ENCODE data around the gene SPATA33. TPM values are rescaled to one million over a fixed set of nuclear protein-coding genes. Genes with fewer than 3 reads are reported as not detected.
"Not testable (repeated sequence)": the region's sequence is repeated elsewhere in the genome, so short reads cannot be mapped to it uniquely, and the experiment has no call there.

The SPATA33 gene
- total RNA-seq, 1 experiment from 2014 or later: 12.0 TPM

DNA sequence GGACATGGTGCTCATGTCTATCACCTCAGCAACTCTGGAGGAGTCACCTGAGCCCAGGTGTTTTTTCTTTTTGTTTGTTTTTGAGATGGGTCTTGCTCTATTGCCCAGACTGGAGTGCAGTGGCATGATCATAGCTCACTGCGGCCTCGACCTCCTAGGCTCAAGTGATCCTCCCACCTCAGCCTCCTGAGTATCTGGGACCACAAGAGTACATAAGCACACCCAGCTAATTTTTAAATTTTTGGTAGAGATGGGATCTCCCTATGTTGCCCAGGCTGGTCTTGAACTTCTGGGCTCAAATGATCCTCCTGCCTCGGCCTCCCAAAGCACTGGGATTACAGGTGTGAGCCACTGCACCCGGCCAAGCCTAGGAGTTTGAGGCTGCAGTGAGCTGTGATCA lies 32.0 kb downstream of the SPATA33 start:
- DNase-seq (ENCODE audit: low spot score); H3K4me1 Mint-ChIP-seq; ATAC-seq; CTCF ChIA-PET; H3K27me3 Mint-ChIP-seq (ENCODE audit: low read depth); POLR2A ChIA-PET; H3K4me3 Mint-ChIP-seq; H3K27ac Mint-ChIP-seq: not testable (repeated sequence)
- 0 out of 2 replicates have a peak, but pooled peaks have one; percentile 17 for TF ChIP-seq ZNF121 (CRISPR knock-in tag; IDR thresholded peaks at IDR 0.05)
- Mint-ChIP-seq H3K9me3 (peaks cover 11% of the 10 kb centered on the region), H3K36me3 (peaks cover 48% of the 10 kb centered on the region)

DNA sequence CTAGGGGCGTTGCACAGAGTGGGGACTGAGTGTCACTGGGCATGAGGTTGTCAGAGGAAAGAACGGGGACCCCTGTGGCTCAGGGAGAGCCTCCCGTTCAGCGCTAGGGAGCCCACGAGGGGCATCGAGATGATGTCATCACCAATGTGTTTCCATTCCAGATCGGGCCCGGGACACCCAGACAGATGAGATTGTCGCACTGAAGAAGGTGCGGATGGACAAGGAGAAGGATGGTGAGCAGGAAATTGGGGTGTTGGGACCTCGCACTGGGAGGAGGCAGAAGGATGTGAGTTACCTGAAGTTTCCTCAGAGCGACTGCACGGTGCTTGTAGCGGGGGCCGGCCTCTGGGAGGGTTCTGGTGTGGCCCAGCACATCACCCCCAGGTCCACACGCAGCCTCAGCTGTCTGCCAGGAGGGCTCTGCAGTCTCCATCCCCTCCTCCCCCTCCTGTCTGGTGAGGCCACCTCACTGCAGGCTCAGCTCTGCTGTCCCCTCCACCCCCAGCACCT lies 32.8 kb downstream of the SPATA33 start:
- Mint-ChIP-seq H3K9me3 (peaks cover 5% of the 10 kb centered on the region), H3K4me1 (peaks cover 7% of the 10 kb centered on the region), H3K36me3 (peaks cover 42% of the 10 kb centered on the region), H3K4me3 (no peak overlapping the region), H3K27me3 (ENCODE audit: low read depth) (no peaks in the 10 kb centered on the region), H3K27ac (no peak overlapping the region)
- POLR2A ChIA-PET: no interaction called here
- CTCF ChIA-PET: no interaction called here
- no peak for DNase-seq (ENCODE audit: low spot score)
- no peak for ATAC-seq
- TF ChIP-seq NFYB (CRISPR knock-in tag; conservative IDR thresholded peaks at IDR 0.05; ENCODE audit: low read depth) (no peak), JAZF1 (CRISPR knock-in tag; IDR thresholded peaks at IDR 0.05) (no peak), RORB (CRISPR knock-in tag; IDR thresholded peaks at IDR 0.05) (no peak), ZNF416 (CRISPR knock-in tag; IDR thresholded peaks at IDR 0.05) (no peak), FOXP1 (CRISPR knock-in tag; IDR thresholded peaks at IDR 0.05; ENCODE audit: borderline replicate concordance) (no peak), ZNF396 (CRISPR knock-in tag; IDR thresholded peaks at IDR 0.05; ENCODE audit: borderline replicate concordance) (no peak), ESRRA (CRISPR knock-in tag; IDR thresholded peaks at IDR 0.05; ENCODE audit: borderline replicate concordance) (no peak), NFE2L1 (CRISPR knock-in tag; IDR thresholded peaks at IDR 0.05) (no peak), IRF2 (CRISPR knock-in tag; IDR thresholded peaks at IDR 0.05; ENCODE audit: borderline replicate concordance, low read depth) (no peak), GABPB1 (CRISPR knock-in tag; IDR thresholded peaks at IDR 0.05) (no peak), GRHL2 (CRISPR knock-in tag; IDR thresholded peaks at IDR 0.05; ENCODE audit: insufficient replicate concordance, severe bottlenecking) (no peak), MYBL2 (CRISPR knock-in tag; IDR thresholded peaks at IDR 0.05) (no peak)
- TF ChIP-seq, protein P1, sequence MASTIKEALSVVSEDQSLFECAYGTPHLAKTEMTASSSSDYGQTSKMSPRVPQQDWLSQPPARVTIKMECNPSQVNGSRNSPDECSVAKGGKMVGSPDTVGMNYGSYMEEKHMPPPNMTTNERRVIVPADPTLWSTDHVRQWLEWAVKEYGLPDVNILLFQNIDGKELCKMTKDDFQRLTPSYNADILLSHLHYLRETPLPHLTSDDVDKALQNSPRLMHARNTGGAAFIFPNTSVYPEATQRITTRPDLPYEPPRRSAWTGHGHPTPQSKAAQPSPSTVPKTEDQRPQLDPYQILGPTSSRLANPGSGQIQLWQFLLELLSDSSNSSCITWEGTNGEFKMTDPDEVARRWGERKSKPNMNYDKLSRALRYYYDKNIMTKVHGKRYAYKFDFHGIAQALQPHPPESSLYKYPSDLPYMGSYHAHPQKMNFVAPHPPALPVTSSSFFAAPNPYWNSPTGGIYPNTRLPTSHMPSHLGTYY (CRISPR knock-in tag; IDR thresholded peaks at IDR 0.05): no peak
- TF ChIP-seq, protein P2, sequence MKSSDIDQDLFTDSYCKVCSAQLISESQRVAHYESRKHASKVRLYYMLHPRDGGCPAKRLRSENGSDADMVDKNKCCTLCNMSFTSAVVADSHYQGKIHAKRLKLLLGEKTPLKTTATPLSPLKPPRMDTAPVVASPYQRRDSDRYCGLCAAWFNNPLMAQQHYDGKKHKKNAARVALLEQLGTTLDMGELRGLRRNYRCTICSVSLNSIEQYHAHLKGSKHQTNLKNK (CRISPR knock-in tag; IDR thresholded peaks at IDR 0.05): no peak
- TF ChIP-seq, protein P3, sequence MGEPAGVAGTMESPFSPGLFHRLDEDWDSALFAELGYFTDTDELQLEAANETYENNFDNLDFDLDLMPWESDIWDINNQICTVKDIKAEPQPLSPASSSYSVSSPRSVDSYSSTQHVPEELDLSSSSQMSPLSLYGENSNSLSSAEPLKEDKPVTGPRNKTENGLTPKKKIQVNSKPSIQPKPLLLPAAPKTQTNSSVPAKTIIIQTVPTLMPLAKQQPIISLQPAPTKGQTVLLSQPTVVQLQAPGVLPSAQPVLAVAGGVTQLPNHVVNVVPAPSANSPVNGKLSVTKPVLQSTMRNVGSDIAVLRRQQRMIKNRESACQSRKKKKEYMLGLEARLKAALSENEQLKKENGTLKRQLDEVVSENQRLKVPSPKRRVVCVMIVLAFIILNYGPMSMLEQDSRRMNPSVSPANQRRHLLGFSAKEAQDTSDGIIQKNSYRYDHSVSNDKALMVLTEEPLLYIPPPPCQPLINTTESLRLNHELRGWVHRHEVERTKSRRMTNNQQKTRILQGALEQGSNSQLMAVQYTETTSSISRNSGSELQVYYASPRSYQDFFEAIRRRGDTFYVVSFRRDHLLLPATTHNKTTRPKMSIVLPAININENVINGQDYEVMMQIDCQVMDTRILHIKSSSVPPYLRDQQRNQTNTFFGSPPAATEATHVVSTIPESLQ (CRISPR knock-in tag; IDR thresholded peaks at IDR 0.05): no peak
- TF ChIP-seq, protein P4, sequence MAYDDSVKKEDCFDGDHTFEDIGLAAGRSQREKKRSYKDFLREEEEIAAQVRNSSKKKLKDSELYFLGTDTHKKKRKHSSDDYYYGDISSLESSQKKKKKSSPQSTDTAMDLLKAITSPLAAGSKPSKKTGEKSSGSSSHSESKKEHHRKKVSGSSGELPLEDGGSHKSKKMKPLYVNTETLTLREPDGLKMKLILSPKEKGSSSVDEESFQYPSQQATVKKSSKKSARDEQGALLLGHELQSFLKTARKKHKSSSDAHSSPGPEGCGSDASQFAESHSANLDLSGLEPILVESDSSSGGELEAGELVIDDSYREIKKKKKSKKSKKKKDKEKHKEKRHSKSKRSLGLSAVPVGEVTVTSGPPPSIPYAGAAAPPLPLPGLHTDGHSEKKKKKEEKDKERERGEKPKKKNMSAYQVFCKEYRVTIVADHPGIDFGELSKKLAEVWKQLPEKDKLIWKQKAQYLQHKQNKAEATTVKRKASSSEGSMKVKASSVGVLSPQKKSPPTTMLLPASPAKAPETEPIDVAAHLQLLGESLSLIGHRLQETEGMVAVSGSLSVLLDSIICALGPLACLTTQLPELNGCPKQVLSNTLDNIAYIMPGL (CRISPR knock-in tag; IDR thresholded peaks at IDR 0.05): no peak
- TF ChIP-seq, protein P5, sequence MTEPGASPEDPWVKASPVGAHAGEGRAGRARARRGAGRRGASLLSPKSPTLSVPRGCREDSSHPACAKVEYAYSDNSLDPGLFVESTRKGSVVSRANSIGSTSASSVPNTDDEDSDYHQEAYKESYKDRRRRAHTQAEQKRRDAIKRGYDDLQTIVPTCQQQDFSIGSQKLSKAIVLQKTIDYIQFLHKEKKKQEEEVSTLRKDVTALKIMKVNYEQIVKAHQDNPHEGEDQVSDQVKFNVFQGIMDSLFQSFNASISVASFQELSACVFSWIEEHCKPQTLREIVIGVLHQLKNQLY (CRISPR knock-in tag; IDR thresholded peaks at IDR 0.05): no peak

Data from WTC11 (cell line).